ENCODE measurements around the gene ZNF426.
"Not testable (repeated sequence)": the region's sequence is repeated elsewhere in the genome, so short reads cannot be mapped to it uniquely, and the experiment has no call there.

The ZNF426 gene
- 26.3 to 39.3 reads per million in 2 donors for total RNA-seq

DNA sequence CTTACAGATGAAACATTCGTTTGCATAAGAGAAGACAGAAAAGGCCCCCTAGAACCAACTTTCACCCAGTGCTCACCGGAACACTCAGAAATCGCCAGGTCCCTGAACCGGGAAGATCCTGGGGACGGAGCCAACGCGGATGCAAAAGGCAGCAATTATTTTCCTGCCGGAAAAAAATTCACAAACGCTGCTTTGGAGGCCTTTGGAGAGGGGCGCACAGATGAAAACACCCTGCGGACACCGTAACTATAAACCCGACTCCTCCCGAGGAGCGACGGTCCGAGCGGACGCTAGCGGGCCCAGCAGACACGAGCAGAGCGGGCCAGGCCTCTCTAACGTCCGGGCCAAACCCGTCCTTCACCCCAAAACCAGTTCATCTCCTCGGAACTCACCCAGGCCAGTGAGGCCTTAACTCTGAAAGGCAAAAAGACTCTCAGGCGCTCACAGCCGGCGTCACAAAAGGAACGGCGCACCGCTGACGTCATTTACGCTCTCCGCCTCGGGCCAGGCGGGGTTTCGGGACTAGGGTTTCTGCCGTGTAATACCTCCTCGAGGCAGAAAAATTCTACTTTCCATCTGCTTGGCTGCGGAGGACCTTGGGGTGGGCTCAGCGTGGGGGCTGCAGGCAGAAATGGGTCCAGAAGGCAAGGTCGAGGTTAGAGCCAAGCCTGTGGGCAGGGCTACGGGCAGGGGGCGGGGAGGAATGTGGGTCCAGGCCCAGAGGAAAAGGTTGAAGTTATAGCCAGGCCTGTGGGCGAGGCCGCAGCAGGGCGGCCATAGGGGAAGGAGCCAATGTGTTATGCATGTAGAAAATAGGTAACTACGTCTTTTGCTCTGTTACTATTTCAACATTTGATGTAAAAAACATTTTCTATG, at the start of gene ZNF426:
Gene ZNF426, minus strand, starts transcription at position 463 of the 876 bp plus-strand sequence. CDS start 2,413 bp downstream, outside the sequence.
- peak; percentile 67 for DNase-seq

DNA sequence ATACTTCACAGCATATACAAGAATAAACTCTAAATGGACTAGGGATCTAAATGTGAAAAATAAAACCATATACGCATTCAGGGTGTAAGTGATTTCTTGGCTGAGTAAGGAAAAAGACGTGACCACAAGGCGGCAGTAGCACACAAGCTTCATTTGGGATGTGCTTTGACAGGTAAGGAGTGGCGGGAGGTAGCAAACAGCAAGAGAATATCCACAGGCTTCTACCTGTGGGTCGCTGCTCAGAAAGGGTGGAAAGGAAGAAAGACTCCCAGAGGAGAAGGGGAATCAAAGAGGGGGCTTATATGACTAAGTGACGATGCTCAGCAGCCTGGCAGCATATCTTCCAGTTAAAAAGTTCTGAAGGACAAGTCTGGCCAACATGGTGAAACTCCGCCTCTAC, 48.3 kb upstream of the ZNF426 start:
- peak; percentile 66 for DNase-seq

DNA sequence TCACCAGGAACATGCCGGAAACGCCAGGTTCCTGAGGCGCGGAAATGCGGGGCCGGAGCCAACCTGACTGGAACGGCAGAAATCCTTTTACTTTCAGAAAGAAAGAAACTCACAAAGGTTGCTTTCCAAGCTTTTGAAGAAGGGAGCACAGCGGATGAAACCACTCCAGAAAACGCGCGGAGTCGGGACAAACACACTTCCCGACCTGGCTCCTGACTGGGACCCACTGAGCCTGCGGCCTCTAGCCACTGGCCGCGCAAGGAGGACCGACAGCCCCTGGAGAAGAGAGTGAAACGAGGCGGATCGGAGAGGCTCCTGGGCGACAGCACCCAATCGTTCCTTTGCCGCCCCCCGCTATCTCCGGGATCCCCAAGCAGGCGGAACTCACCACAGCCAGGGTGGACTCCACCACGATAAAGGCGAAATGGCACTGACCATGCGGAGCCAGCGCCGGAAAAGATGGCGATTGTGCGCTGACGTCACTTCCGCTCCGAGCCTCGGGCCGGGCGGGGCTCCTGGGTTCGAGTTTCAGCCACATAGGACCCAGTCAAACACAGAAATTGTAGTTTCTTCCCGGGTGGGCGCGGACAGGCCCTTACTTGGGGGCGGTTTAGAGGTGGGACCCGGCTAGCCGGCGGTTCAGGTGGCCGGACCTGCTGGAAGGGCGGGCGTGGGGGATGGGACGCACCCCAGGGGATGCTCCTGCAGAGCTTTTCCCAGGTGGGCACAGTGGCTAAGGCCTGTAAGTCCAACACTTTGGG, 45.8 kb upstream of the ZNF426 start, which contains the start of gene ZNF121:
Gene ZNF121, minus strand, starts transcription at position 432 of the 761 bp plus-strand sequence. CDS start 16,407 bp downstream, outside the sequence.
- DNase-seq = peak; percentile 70

DNA sequence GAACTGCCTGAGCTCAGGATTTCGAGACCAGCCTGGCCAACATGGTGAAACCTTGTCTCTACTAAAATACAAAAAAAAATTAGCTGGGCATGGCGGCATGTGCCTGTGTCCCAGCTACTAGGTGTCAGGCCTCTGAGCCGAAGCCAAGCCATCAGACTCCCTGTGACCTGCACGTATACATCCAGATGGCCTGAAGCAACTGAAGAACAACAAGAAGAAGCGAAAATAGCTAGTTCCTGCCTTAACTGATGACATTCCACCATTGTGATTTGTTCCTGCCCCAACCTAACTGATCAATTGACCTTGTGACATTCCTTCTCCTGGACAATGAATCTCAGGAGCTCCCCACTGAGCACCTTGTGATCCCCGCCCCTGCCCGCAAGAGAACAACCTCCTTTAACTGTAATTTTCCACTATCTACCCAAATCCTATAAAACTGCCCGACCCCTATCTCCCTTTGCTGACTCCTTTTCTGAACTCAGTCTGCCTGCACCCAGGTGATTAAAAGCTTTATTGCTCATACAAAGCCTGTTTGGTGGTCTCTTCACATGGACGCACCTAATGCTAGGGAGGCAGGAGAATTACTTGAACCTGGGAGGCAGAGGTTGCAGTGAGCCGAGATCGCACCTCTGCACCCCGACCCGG, 43.8 kb upstream of the ZNF426 start:
- not testable (repeated sequence) for DNase-seq

DNA sequence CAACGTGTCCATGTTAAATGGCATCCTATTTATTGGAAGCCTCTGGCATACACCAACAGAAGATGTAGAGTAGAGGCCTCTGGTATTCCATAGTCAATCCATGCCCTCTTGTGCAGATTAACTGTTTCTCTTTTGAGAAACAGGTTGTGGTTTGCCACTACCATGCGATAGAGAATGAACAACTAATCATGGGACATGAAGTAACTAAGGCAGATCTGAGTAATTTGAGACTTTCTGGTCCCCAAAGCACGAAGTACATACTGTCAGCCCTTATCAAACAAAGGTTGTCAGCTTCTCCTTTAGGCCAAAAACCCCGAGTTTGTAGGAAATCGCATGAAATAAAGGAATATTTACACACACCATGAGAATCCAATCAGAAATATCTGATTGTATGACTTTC, 42.3 kb upstream of the ZNF426 start:
- no peak for DNase-seq

DNA sequence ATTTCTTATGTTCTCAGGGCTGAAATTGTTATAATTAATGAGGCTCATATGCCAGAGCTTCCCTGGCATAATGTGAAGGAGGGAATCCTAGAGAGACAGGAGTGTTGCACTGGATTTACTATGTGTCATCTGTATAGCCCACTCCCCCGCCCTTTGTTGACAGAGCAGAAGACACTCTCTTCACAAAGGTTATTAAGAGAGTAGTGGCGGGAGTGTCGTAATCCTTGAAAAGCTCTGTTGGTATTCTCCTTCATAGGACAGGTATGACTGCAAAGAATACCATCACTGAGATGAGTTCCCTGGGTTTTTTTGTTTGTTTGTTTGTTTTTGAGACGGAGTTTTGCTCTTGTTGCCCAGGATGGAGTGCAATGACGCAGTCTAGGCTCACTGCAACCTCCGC, 31.8 kb upstream of the ZNF426 start:
- DNase-seq = no peak

DNA sequence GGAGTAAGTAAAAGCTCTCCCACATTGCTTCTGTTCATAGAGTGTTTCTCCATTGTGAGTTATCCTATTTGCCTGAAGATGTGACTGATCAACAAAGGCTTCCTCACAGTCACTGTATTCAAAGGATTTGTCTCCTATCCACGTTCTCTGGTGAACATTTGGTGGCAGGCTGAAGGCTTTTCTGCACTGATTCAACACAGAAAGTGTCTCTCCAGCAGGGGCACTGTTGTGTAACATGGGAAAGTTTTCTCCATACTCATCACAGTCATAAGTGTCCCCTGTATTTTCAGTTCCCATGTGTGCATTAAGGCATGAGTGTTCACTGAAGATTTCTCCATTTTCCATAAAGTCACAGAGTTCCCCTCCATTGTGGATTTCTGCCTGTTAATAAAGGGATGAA, 28.3 kb upstream of the ZNF426 start:
- no peak for DNase-seq

DNA sequence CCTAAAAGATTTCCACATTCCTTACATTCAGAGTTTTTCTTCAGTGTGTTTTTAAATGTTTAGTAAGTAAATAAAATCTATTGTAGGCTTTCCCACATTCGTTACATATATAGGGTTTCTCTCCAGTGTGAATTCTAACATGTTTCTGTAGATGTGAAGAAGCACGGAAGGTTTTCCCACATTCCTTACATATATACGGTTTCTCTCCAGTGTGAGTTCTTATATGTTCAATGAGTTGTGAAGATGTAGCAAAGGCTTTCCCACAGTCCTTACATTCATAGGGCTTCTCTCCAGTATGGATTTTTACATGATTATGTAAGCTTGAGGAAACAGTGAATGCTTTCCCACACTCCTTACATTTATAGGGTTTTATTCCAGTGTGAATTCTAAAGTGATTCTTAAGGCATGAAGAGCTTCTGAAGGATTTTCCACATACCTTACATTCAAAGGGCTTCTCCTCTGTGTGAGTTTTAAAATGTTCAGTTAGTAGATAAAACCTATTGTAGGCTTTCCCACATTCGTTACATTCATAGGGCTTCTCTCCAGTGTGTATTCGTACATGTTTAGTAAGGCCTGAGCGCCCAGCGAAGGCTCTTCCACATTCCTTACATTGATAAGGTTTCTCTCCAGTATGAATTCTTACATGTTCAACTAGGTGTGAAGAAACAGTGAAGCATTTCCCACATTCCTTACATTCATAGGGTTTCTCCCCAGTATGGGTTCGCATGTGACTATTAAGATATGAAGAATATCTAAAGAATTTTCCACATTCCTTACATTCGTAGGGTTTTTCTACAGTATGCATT, 27.7 kb upstream of the ZNF426 start:
- no peak for DNase-seq

DNA sequence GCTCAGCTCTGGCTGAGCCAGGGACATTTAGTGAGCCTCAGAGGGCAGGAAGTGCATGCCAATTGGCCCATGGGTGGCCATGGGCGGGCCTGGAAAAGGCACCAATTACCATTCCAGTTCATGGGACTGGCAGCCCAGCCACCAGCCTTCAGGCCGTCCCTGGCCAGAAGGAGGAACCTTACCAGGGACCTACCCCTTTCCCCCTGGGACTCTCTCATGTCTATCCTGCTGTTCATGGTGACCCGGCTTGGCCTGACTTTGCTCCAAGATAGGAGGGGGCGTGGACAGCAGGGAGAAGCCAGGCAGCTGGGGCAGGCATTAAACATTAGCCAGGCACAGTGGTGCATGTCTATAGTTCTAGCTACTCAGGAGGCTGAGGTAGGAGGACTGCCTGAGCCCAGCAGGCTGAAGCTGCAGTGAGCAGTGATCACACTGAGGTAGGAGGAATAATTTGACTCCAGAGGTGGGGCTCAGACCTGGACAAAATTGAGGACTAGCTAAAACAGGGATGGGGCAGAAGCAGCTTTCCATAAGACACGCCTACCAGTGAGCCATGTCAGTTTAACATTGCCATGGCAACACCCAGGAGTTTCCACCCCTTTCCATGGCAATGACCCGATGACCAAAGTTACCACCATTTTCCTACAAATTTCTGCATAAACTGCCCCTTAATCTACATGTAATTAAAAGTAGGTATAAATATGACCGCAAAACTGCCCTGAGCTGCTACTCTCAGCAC, 14.3 kb upstream of the ZNF426 start:
- DNase-seq = no peak

DNA sequence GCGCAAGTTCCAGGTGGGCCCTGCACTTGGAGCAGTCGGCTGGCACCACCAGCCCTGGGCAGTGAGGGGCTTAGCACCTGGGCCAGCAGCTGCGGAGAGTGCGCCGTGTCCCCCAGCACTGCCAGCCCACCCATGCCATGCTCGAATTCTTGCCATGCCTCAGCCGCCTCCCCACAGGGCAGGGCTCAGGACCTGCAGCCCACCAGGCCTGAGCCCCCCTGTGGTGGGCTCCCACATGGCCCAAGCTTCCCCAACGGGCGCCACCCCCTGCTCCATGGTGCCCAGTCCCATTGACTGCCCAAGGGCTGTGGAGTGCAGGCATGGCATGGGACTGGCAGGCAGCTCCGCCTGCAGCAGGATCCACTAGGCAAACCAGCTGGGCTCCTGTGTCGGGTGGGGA, 9.4 kb upstream of the ZNF426 start:
- no peak for DNase-seq

DNA sequence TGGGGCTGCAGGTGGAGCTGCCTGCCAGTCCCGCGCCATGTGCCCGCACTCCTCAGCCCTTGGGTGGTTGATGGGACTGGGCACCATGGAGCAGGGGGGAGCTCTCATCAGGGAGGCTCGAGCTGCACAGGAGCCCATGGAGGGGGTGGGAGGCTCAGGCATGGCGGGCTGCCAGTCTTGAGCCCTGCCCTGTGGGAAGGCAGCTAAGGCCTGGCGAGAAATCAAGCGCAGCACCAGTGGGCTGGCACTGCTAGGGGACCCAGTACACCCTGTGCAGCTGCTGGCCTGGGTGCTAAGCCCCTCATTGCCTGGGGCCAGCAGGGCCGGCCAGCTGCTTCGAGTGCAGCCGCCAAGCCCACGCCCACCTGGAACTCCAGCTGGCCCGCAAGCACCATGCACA, 2.8 kb upstream of the ZNF426 start:
- not testable (repeated sequence) for DNase-seq

DNA sequence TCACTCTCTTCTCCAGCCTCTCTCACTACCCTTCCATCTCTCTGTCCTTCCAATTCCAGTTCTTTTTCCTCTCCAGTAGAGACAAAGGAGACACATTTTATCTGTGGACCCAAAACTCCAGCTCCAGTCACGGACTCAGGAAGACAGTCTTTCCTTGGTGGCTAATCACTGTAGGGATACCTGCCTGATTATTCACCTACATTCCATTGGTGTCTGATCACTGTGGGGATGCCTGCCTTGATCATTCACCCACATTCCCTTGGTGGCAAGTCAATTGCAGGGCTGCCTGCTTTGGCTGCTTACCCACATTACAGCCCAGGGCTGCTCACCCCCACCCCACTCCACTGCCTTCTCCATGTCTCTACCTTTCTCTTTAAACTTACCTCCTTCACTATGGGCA, 1.5 kb upstream of the ZNF426 start:
- not testable (repeated sequence) for DNase-seq

DNA sequence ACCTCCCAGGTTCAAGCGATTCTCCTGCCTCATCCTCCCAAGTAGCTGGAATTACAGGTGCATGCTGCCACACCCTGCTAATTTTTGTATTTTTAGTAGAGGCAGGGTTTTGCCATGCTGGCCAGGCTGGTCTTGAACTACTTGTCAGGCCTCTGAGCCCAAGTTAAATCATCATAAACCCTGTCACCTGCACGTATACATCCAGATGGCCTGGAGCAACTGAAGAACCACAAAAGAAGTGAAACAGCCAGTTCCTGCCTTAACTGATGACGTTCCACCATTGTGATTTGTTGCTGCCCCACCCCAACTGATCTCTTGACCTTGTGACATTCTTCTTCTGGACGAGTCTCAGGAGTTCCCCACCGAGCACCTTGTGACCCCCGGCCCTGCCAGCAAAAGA, 756 bp upstream of the ZNF426 start:
- DNase-seq = not testable (repeated sequence)

DNA sequence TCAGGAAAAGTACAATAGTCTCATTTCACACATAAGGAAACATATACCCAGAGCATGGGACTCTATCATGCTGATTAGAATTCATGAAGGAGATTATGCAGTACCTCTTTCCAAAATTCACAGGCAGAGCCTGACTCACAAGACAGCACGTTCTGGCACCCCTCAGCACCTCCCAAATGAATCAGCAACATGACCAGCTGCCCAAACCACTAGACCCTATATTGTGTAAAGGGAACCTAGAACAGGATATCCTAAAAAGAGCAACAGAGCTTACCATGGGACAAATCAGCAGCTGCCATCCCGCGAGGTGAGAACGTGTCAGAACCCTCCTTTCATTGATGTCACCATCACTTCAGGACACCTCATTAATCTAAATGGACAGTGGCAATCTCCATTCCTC, 2.5 kb downstream of the ZNF426 start:
- DNase-seq = no peak

DNA sequence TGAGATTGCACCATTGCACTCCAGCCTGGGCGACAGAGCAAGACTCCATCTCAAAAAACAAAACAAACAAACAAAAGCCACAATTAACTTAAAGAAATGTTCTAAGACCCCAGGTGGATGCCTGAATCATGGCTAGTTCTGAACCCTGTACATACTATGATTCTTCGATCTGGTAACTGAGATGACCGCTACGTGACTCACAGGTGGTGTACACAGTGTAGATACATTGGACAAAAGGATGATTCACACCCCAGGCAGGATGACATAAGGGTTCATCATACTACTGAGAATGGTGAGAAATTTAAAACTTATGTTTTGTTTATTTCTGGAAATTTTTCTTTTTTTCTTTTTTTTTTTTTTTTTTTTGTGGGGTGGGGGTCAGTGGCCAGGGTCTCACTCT, 6.5 kb downstream of the ZNF426 start:
- DNase-seq = no peak

DNA sequence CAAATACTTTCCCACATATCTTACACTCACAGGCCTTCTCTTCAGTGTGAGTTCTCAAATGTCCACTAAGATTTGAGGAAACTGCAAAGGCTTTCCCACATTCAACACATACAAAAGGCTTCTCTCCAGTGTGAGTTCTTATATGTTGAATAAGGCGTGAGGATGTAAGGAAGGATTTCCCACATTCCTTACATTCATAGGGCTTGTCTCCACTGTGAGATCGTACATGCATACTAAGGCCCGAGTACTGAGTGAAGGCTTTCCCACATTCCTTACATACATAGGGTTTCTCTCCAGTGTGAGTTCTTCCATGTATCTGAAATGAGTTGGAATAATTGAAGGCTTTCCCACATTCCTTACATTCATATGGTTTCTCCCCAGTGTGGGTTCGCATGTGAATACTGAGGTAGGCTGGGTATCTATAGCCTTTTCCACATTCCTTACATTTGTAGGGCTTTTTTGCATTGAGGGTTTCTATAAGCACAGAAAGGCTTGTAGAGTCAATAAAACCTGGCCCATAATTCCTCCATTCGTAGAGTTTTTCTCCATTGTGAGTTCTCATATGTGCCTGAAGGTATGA, 9.6 kb downstream of the ZNF426 start:
- DNase-seq = no peak

DNA sequence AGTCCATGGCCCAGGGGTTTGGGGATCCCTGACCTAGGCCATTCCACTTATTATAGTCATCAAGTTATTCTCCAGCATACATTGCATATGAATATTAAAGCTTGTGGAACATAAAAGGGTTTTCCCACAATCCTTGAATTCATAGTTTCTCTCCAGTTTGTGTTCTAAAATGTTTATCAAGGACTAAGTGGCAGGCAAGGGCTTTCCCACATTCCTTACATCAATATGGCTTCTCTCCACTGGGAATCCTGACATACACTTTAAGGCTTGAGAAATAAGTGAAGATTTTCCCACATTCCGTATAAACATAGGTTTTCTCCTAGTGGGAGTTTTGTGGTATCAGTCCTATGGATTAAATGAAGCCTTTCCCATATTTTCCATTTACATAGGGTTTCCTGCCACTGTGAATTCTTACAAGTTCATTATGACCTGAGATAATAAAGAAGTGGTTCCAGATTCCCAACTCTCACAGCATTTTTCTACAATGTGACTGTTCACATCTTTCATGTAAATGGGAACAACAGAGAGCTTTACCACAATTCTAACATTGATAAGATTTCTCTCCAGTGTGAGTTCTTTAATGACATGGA, 14.5 kb downstream of the ZNF426 start:
- no peak for DNase-seq

DNA sequence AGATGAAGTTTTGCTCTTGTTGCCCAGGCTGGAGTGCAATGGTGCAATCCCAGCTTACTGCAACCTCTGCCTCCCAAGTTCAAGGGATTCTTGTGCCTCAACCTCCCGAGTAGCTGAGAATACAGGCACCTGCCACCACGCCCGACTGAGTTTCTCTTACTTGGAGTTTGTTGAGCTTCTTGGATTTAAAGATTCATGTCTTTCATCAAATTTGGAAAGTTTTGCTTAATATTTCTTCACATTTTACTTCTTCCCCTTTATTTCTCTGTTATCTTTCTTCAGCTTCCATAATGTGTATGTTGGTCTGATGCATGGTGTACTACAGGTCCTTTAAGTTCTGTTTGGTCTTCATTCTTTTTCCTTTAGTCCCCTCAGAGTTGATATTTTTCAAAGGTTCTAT, 31.2 kb downstream of the ZNF426 start:
- no peak for DNase-seq

DNA sequence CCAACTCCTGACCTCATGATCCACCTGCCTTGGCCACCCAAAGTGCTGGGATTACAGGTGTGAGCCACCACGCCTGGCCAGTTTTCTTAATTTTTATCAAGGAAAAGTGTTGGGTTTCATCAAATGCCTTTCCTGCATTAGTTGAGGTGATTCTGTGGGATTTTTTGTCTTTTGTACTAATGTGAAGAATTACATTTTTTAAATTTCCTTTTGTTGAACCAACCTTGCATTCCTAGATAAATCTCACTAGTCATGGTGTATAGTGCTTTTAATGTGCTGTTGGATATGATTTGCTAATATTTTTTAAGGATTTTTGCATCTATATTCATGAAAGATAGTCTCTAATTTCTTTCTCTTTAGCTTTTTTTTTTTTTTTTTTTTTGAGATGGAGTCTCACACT, 37.6 kb downstream of the ZNF426 start:
- no peak for DNase-seq

DNA sequence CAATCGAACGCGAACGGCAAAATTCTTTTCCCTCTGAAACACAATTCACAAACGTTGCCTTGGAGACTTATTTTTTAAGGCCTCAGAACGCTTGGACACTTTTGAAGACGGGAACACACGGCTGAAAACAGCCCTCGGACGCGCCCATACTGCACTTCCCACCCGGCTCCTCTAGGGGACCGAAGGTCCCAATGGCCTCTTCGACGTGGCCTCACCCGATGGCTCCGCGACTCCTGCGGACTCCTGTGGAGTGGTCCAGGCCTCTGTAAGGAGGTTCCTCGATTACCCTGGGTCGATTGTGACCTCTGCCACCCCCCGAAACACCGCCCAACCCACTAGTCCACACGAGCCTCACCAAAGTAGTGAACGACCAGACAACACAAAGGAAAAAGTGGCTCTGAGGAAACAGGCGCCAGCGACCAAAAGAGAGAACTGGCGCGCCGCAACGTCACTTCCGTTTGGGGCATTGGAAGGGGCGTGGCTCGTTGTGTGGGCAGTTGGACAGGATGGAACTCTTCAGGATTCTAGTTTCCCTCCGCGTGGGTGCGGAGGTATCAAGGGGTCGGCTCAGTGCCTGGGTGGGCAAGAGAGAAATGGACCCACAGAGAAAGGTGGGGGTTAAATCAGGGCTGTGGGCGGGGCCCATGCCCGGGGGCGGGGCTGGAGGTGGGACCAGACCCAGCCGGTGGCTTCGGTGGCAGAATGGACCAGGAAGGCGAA, 40.1 kb downstream of the ZNF426 start, which contains the start of gene ZNF560:
Gene ZNF560, minus strand, starts transcription at position 434 of the 720 bp plus-strand sequence. CDS start 23,303 bp downstream, outside the sequence.
- no peak for DNase-seq

Data from T-helper 9 cell (primary cell).